Activated naive CD4-positive, alpha-beta T cell treated with anti-CD3 and anti-CD28 coated beads for 36 hours (primary cell): ENCODE measurements around the gene IFNW1. TPM values are rescaled to one million over a fixed set of nuclear protein-coding genes. Genes with fewer than 3 reads are reported as not detected.
A peak's percentile ranks its signal among the peaks of the same experiment; 100 is the strongest.
"Not testable (repeated sequence)": the region's sequence is repeated elsewhere in the genome, so short reads cannot be mapped to it uniquely, and the experiment has no call there.

Experiments used
- CTCF ChIA-PET: fragments of 350-600 bp; sonication (Branson Sonifier 250); formaldehyde crosslinking; loops from one replicate; lab custom pipeline; 2021; ENCODE audit warnings: antibody characterized with exemption; lab: Charles Lee
- DNase-seq: peaks from one replicate; pipeline ENCODE4 v3.0.0-alpha.2; 2020
- H3K27ac Mint-ChIP-seq: one replicate; pipeline ENCODE4 v1.8.0; 2021; ENCODE audit warnings: mild to moderate bottlenecking, mixed read lengths
- H3K27me3 Mint-ChIP-seq: one replicate; pipeline ENCODE4 v1.8.0; 2021; ENCODE audit warnings: low read depth, mixed read lengths
- H3K36me3 Mint-ChIP-seq: one replicate; pipeline ENCODE4 v1.8.0; 2021; ENCODE audit warnings: low read depth, mixed read lengths
- H3K4me1 Mint-ChIP-seq: one replicate; pipeline ENCODE4 v1.8.0; 2021; ENCODE audit warnings: low read depth, mixed read lengths
- H3K4me3 Mint-ChIP-seq: one replicate; pipeline ENCODE4 v1.8.0; 2021; ENCODE audit warnings: mild to moderate bottlenecking, moderate library complexity, mixed read lengths
- H3K9me3 Mint-ChIP-seq: one replicate; pipeline ENCODE4 v1.8.0; 2021; ENCODE audit warnings: mixed read lengths
- intact Hi-C: fragments of 100-400 bp; cut with micrococcal nuclease; formaldehyde crosslinking; loops from one replicate; pipeline ENCODE4 v1.15.1; 2023
- total RNA-seq, 2 experiments: library from RNA; stranded (reverse); gene quantifications; one replicate each; pipeline ENCODE4 v1.2.3, GENCODE V29; 2021

Gene IFNW1
- total RNA-seq, 2 experiments from 2014 or later = not detected

GRCh38 chr9:21153336-21154017, 11.8 kb upstream of the IFNW1 start:
- CTCF ChIA-PET = interaction anchor here (0.9 kb wide), 1 partner anchor 29 kb away, joined by 4 read pairs; no protein-coding TSS in a partner anchor
- Mint-ChIP-seq H3K27me3 (peaks cover 2% of the 10 kb centered on the region), H3K36me3 (peaks cover 3% of the 10 kb centered on the region), H3K9me3 (peaks cover 8% of the 10 kb centered on the region), H3K4me1 (peaks cover 4% of the 10 kb centered on the region), H3K27ac (no peak overlapping the region), H3K4me3 (no peak overlapping the region)
- intact Hi-C loops = loop anchor here (5.0 kb wide), 1 partner anchor 244 kb away; no protein-coding TSS in a partner anchor
- DNase-seq = no peak

- Mint-ChIP-seq H3K4me3 (no peak overlapping the region), H3K36me3 (peaks cover 3% of the 10 kb centered on the region), H3K27me3 (no peaks in the 10 kb centered on the region), H3K9me3 (peaks cover 12% of the 10 kb centered on the region), H3K27ac (no peak overlapping the region), H3K4me1 (peaks cover 10% of the 10 kb centered on the region)
- DNase-seq = no peak
- intact Hi-C loops = no loop called here
- CTCF ChIA-PET = no interaction called here
These were observed 3.0 kb upstream of the IFNW1 start for GRCh38 chr9:21144603-21145002.

- Mint-ChIP-seq H3K4me1 (peaks cover 2% of the 10 kb centered on the region), H3K9me3 (no peaks in the 10 kb centered on the region), H3K27me3 (no peaks in the 10 kb centered on the region), H3K36me3 (no peaks in the 10 kb centered on the region), H3K27ac (no peak overlapping the region), H3K4me3 (no peak overlapping the region)
- intact Hi-C loops = loop anchor here (1.0 kb wide), 1 partner anchor 12 kb away; no protein-coding TSS in a partner anchor
- CTCF ChIA-PET = no interaction called here
- DNase-seq = no peak
These were observed 4.6 kb downstream of the IFNW1 start for GRCh38 chr9:21137020-21137419.

GRCh38 chr9:21135736-21136135, 5.9 kb downstream of the IFNW1 start:
- CTCF ChIA-PET = interaction anchor here (0.5 kb wide), 1 partner anchor 511 kb away, joined by 3 read pairs; no protein-coding TSS in a partner anchor
- DNase-seq = no peak
- intact Hi-C loops = no loop called here
- Mint-ChIP-seq H3K9me3 (no peaks in the 10 kb centered on the region), H3K27me3 (no peaks in the 10 kb centered on the region), H3K4me1 (no peaks in the 10 kb centered on the region), H3K27ac (no peak overlapping the region), H3K4me3 (no peak overlapping the region), H3K36me3 (no peaks in the 10 kb centered on the region)

GRCh38 chr9:21128186-21128585, 13.4 kb downstream of the IFNW1 start:
- H3K9me3 Mint-ChIP-seq, H3K36me3 Mint-ChIP-seq, H3K4me1 Mint-ChIP-seq, DNase-seq, H3K27me3 Mint-ChIP-seq, H3K4me3 Mint-ChIP-seq, intact Hi-C loops, H3K27ac Mint-ChIP-seq: not testable (repeated sequence)
- CTCF ChIA-PET = interaction anchor here (1.3 kb wide), 1 partner anchor 17 kb away, joined by 4 read pairs; no protein-coding TSS in a partner anchor

- Mint-ChIP-seq H3K9me3 (no peaks in the 10 kb centered on the region), H3K4me1 (peaks cover 2% of the 10 kb centered on the region), H3K4me3 (no peak overlapping the region), H3K27me3 (peaks cover 1% of the 10 kb centered on the region), H3K27ac (no peak overlapping the region), H3K36me3 (no peaks in the 10 kb centered on the region)
- peak; percentile 7 for DNase-seq
- CTCF ChIA-PET = interaction anchor here (1.0 kb wide), 2 partner anchors 11 to 43 kb away, joined by 3 read pairs; no protein-coding TSS in a partner anchor
- intact Hi-C loops = no loop called here
These were observed 19.9 kb downstream of the IFNW1 start for GRCh38 chr9:21121595-21122251.

- DNase-seq = peak; percentile 12
- H3K4me1 Mint-ChIP-seq = peaks cover 2% of the 10 kb centered on the region
- H3K36me3 Mint-ChIP-seq = no peaks in the 10 kb centered on the region
- H3K4me3 Mint-ChIP-seq = no peak overlapping the region
- intact Hi-C loops = no loop called here
- H3K27me3 Mint-ChIP-seq = peaks cover 1% of the 10 kb centered on the region
- CTCF ChIA-PET = interaction anchor here (1.0 kb wide), 2 partner anchors 10 to 42 kb away, joined by 3 read pairs; no protein-coding TSS in a partner anchor
- no peaks in the 10 kb centered on the region for H3K9me3 Mint-ChIP-seq
- no peak overlapping the region for H3K27ac Mint-ChIP-seq
These were observed 20.6 kb downstream of the IFNW1 start for GRCh38 chr9:21121079-21121478.

GRCh38 chr9:21119093-21119770, 22.4 kb downstream of the IFNW1 start:
- no peak overlapping the region for H3K27ac Mint-ChIP-seq
- no peaks in the 10 kb centered on the region for H3K9me3 Mint-ChIP-seq
- peaks cover 1% of the 10 kb centered on the region for H3K27me3 Mint-ChIP-seq
- H3K36me3 Mint-ChIP-seq = no peaks in the 10 kb centered on the region
- no peak for DNase-seq
- CTCF ChIA-PET = interaction anchor here (0.9 to 1.2 kb wide), 3 partner anchors 8 to 212 kb away, joined by 3 to 4 read pairs (median 4); no protein-coding TSS in a partner anchor
- intact Hi-C loops = no loop called here
- H3K4me1 Mint-ChIP-seq = peaks cover 2% of the 10 kb centered on the region
- no peak overlapping the region for H3K4me3 Mint-ChIP-seq

GRCh38 chr9:21114311-21114710, 27.3 kb downstream of the IFNW1 start:
- Mint-ChIP-seq H3K4me3 (no peak overlapping the region), H3K27me3 (peaks cover 1% of the 10 kb centered on the region), H3K36me3 (no peaks in the 10 kb centered on the region), H3K27ac (no peak overlapping the region), H3K9me3 (no peaks in the 10 kb centered on the region), H3K4me1 (peaks cover 2% of the 10 kb centered on the region)
- no peak for DNase-seq
- CTCF ChIA-PET = interaction anchor here (1.1 to 4.7 kb wide), 2 partner anchors 172 to 1189 kb away, joined by 3 to 40 read pairs; no protein-coding TSS in a partner anchor
- intact Hi-C loops = loop anchor here (5.0 kb wide), 1 partner anchor 217 kb away; no protein-coding TSS in a partner anchor

GRCh38 chr9:21110708-21111576, 30.7 kb downstream of the IFNW1 start:
- Mint-ChIP-seq H3K9me3 (no peaks in the 10 kb centered on the region), H3K4me1 (no peaks in the 10 kb centered on the region), H3K27me3 (no peaks in the 10 kb centered on the region), H3K4me3 (no peak overlapping the region), H3K27ac (no peak overlapping the region), H3K36me3 (no peaks in the 10 kb centered on the region)
- DNase-seq = peak; percentile 20
- CTCF ChIA-PET = interaction anchor here (0.5 to 4.7 kb wide), 41 partner anchors 9 to 1184 kb away, joined by 3 to 57 read pairs (median 4); partner anchors contain the start of genes FOCAD and IFNB1
- intact Hi-C loops = loop anchor here (1.0 to 5.0 kb wide), 7 partner anchors 33 to 1185 kb away; no protein-coding TSS in a partner anchor

- DNase-seq = no peak
- CTCF ChIA-PET = interaction anchor here (0.6 to 2.6 kb wide), 2 partner anchors 26 to 166 kb away, joined by 4 to 8 read pairs; partner anchors contain the start of gene IFNB1
- Mint-ChIP-seq H3K4me1 (peaks cover 5% of the 10 kb centered on the region), H3K9me3 (no peaks in the 10 kb centered on the region), H3K27me3 (no peaks in the 10 kb centered on the region), H3K4me3 (no peak overlapping the region), H3K27ac (no peak overlapping the region), H3K36me3 (no peaks in the 10 kb centered on the region)
- intact Hi-C loops = no loop called here
These were observed 36.8 kb downstream of the IFNW1 start for GRCh38 chr9:21104787-21105186.
